ENCODE measurements around the gene GSK3A. TPM values are rescaled to one million over a fixed set of nuclear protein-coding genes. Genes with fewer than 3 reads are reported as not detected.

The GSK3A gene
- total and polyA plus RNA-seq, 9 of the 15 experiments (the other 6 are each of a cell fraction or from before 2014, with no cell fraction given) = 0.62 to 90.7 (median 33.3) TPM

- TF ChIP-seq USF2 (CRISPR knock-in tag; IDR thresholded peaks at IDR 0.05) (peak; percentile 42), ZBTB1 (CRISPR knock-in tag; IDR thresholded peaks at IDR 0.05; ENCODE audit: borderline replicate concordance, low read depth) (peak; percentile 92), ZNF311 (CRISPR knock-in tag; IDR thresholded peaks at IDR 0.05) (no peak), POLR3A (IDR thresholded peaks at IDR 0.05; ENCODE audit: borderline replicate concordance, extremely low read depth, insufficient read depth, insufficient read length) (no peak), ZNF511 (CRISPR knock-in tag; IDR thresholded peaks at IDR 0.05) (peak; percentile 63; the same call in 1 of the 2 replicates), LEF1 (IDR thresholded peaks at IDR 0.05) (no peak; the same call in 1 of the 2 replicates), HMG20A (CRISPR knock-in tag; conservative IDR thresholded peaks at IDR 0.05) (no peak), BCL6 (CRISPR knock-in tag; IDR thresholded peaks at IDR 0.05) (no peak; the same call in 1 of the 2 replicates), MBD2 (IDR thresholded peaks at IDR 0.05; ENCODE audit: borderline replicate concordance, low read depth) (peak; percentile 90), BACH1 (tag; IDR thresholded peaks at IDR 0.05) (peak; percentile 88; the same call in 1 of the 2 replicates), FOXJ2 (tag; IDR thresholded peaks at IDR 0.05) (peak; percentile 83; the same call in 1 of the 2 replicates), HNRNPH1 (optimal IDR thresholded peaks at IDR 0.05; ENCODE audit: low read depth, low read length) (no peak), ZNF143 (CRISPR knock-in tag; IDR thresholded peaks at IDR 0.05) (peak; percentile 87), ZNF780A (CRISPR knock-in tag; IDR thresholded peaks at IDR 0.05) (no peak), NFIC (IDR thresholded peaks at IDR 0.05) (0 out of 2 replicates have a peak, but pooled peaks have one; percentile 25), NFRKB (IDR thresholded peaks at IDR 0.05; ENCODE audit: low read depth) (no peak), ADNP (tag; IDR thresholded peaks at IDR 0.05) (no peak), ETV1 (tag; conservative IDR thresholded peaks at IDR 0.05; ENCODE audit: low read depth) (peak; percentile 41; the same call in 1 of the 2 replicates), MNT (conservative IDR thresholded peaks at IDR 0.05) (peak; percentile 89 to 94), C11orf30 (IDR thresholded peaks at IDR 0.05; ENCODE audit: low read depth) (peak; percentile 52), SNRNP70 (optimal IDR thresholded peaks at IDR 0.05; ENCODE audit: low read depth, low read length) (no peak), RFX5 (IDR thresholded peaks at IDR 0.05; ENCODE audit: low read depth, low read length) (no peak), TEAD2 (tag; IDR thresholded peaks at IDR 0.05) (no peak), ZNF644 (tag; IDR thresholded peaks at IDR 0.05; ENCODE audit: low read depth) (peak; percentile 93), HMBOX1 (IDR thresholded peaks at IDR 0.05) (no peak)
Observed at GRCh38 chr19:42242512-42243409, at the start of gene GSK3A (continued).
